Bronchial epithelial cell (primary cell): Measurements from ENCODE around the gene PDS5A. TPM values are rescaled to one million over a fixed set of nuclear protein-coding genes. Genes with fewer than 3 reads are reported as not detected.
A peak's percentile ranks its signal among the peaks of the same experiment; 100 is the strongest.

ENCODE experiments used
- DNase-seq: peaks from one replicate; pipeline ENCODE4 v3.0.0-alpha.2; 2010; ENCODE audit warnings: low read depth
- FAIRE-seq: peaks from 2 replicates; lab custom pipeline; 2011; peaks lifted over from hg19 to GRCh38; lab: Jason Lieb, UNC
- H3K27me3 ChIP-seq: 2 replicates; pipeline ENCODE4 v1.5.1; 2011; ENCODE audit warnings: low read length; ENCODE audit not compliant: control insufficient read depth, insufficient read depth
- H3K36me3 ChIP-seq: 2 replicates; pipeline ENCODE4 v1.5.1; 2011; ENCODE audit warnings: low read length; ENCODE audit not compliant: control insufficient read depth, insufficient read depth
- H3K4me3 ChIP-seq: 2 replicates; pipeline ENCODE4 v1.5.1; 2011; ENCODE audit warnings: mild to moderate bottlenecking, low read depth, low read length, control low read depth
- total RNA-seq: library from RNA; depleted of rRNA; stranded (reverse); fragments of >200 nt; gene quantifications from 2 replicates; pipeline ENCODE4 v1.2.1, GENCODE V29; 2014
- TF ChIP-seq, protein P1 (sequence below): IDR thresholded peaks from 2 replicates; pipeline ENCODE4 v1.5.1; 2011; ENCODE audit warnings: mild to moderate bottlenecking, moderate library complexity, low read length, control low read depth, inconsistent platforms; ENCODE audit not compliant: insufficient read depth, severe bottlenecking

Gene PDS5A
- total RNA-seq, 1 donor from 2014 or later = 51.9 TPM

DNA sequence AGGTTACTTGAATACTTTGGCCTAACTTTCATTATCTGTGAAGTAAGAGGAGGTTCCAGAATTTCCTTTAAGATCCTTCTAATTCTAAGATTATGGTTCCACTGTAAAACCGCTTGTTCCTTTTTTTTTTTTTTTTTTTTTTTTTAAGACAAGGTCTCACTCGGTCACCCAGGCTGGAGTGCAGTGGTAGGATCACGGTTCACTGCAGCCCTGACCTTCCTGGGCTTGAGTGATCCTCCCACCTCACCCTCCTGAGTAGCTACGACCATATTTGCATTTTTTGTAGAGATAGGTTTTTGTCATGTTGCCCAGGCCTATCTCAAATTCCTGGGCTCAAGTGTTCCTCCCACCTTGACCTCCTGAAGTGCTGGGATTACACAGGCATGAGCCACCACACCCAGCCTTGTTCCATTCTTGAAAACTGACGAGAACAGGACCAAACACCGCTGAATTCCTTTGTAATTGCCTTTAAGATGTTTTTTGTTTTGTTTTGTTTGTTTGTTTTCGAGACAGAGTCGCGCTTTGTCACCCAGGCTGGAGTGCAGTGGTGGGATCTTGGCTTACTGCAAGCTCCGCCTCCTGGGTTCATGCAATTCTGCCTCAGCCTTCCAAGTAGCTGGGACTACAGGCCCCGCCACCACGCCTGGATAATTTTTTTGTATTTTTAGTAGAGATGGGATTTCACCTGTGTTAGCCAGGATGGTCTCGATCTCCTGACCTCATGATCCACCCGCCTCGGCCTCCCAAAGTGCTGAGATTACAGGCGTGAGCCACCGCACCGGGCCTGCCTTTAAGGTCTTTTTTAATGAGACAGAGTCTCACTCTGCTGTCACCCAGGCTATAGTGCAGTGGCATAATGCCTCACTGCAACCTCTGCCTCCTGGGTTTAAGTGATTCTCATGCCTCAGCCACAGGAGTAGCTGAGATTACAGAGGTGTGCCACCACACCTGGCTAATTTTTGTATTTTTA is 6.8 kb downstream of the PDS5A start:
- TF ChIP-seq, protein P1, sequence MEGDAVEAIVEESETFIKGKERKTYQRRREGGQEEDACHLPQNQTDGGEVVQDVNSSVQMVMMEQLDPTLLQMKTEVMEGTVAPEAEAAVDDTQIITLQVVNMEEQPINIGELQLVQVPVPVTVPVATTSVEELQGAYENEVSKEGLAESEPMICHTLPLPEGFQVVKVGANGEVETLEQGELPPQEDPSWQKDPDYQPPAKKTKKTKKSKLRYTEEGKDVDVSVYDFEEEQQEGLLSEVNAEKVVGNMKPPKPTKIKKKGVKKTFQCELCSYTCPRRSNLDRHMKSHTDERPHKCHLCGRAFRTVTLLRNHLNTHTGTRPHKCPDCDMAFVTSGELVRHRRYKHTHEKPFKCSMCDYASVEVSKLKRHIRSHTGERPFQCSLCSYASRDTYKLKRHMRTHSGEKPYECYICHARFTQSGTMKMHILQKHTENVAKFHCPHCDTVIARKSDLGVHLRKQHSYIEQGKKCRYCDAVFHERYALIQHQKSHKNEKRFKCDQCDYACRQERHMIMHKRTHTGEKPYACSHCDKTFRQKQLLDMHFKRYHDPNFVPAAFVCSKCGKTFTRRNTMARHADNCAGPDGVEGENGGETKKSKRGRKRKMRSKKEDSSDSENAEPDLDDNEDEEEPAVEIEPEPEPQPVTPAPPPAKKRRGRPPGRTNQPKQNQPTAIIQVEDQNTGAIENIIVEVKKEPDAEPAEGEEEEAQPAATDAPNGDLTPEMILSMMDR = no peak
- FAIRE-seq = no peak
- peak; percentile 61 for DNase-seq
- no peaks in the 10 kb centered on the region for H3K27me3 ChIP-seq
- H3K4me3 ChIP-seq = no peak overlapping the region
- peaks cover 6% of the 10 kb centered on the region for H3K36me3 ChIP-seq

DNA sequence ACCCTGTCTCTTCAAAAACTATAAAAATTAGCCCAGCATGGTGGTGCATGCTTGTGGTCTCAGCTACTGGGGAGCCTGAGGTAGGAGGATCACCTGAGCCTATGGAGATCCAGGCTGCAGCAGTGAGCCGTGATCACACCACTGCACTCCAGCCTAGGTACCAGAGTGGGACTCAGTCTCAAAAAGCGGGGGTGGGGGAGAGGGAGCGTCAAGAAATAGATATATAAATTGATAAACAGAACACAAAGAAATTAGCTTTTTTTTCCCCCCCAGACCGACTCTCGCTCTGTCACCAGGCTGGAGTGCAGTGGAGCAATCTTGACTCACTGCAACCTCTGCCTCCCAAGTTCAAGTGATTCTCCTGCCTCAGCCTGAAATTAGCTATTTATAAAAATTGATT is 14.1 kb downstream of the PDS5A start:
- H3K36me3 ChIP-seq = no peaks in the 10 kb centered on the region
- TF ChIP-seq, protein P1 = no peak
- no peak for FAIRE-seq
- no peaks in the 10 kb centered on the region for H3K27me3 ChIP-seq
- no peak for DNase-seq
- no peak overlapping the region for H3K4me3 ChIP-seq

GRCh38 chr4:39961311-39961877 is 16.3 kb downstream of the PDS5A start:
- DNase-seq (no peak), FAIRE-seq (no peak)
- H3K27me3 ChIP-seq = no peaks in the 10 kb centered on the region

DNA sequence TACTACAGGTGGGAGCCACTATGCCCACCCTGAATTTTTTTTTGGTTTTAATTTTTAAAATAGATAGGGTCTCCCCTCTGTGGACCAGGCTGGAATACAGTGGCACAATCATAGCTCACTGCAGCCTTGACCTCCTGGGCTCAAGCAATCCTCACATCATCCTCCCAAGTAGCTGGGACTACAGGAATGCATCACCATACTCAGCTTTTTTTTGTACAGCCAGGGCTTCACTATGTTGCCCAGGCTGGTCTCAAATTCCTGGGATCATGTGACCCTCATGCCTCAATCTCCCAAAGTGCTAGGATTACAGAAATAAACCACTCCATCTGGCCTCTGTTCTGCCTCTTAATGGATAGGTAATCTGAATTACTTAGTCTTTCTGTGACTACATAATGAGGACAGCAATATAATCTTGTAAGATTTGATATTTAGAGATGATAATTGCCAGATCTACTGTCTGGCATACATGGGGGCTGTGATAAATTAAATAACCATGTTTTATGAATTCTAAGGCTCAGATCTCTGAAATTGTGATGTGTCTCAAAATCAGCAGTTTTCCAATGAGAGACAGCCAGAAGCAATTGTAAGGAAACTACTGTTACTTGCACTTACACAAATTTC is 26.7 kb downstream of the PDS5A start:
- FAIRE-seq (no peak), DNase-seq (no peak)
- H3K4me3 ChIP-seq = no peak overlapping the region
- TF ChIP-seq, protein P1 = no peak
- H3K36me3 ChIP-seq = no peaks in the 10 kb centered on the region
- H3K27me3 ChIP-seq = no peaks in the 10 kb centered on the region

More at GRCh38 chr4:39961311-39961877, 16.3 kb downstream of the PDS5A start:
- Histone ChIP-seq H3K36me3 (no peaks in the 10 kb centered on the region), H3K4me3 (no peak overlapping the region)
- TF ChIP-seq, protein P1 = no peak

DNA sequence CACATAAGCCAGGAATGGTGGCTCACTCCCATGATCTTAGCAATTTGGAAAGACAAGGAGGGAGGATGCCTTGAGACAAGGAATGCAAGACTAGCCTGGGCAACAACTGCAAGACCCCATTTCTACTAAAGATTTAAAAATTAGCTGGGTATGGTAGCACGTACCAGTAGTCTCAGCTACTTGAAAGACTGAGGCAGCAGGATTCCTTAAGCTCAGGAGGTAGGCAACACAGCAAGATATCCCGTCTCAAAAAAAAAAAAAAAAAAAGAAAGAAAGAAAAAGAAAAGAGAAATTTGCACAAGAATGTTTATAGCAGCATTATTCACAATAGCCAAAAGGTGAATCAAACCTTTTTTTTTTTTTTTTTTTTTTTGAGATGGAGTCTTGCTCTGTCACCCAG is 29.7 kb downstream of the PDS5A start:
- DNase-seq = no peak
- TF ChIP-seq, protein P1 = no peak
- Histone ChIP-seq H3K27me3 (no peaks in the 10 kb centered on the region), H3K36me3 (peaks cover 1% of the 10 kb centered on the region), H3K4me3 (no peak overlapping the region)
- no peak for FAIRE-seq
